ENCODE results near the gene KIZ.

KIZ gene

GRCh38 chr20:21272279-21272678 is 146.4 kb downstream of the KIZ start:
- DNase-seq: no peak

GRCh38 chr20:21272679-21273078 is 146.8 kb downstream of the KIZ start:
- DNase-seq: no peak

DNA sequence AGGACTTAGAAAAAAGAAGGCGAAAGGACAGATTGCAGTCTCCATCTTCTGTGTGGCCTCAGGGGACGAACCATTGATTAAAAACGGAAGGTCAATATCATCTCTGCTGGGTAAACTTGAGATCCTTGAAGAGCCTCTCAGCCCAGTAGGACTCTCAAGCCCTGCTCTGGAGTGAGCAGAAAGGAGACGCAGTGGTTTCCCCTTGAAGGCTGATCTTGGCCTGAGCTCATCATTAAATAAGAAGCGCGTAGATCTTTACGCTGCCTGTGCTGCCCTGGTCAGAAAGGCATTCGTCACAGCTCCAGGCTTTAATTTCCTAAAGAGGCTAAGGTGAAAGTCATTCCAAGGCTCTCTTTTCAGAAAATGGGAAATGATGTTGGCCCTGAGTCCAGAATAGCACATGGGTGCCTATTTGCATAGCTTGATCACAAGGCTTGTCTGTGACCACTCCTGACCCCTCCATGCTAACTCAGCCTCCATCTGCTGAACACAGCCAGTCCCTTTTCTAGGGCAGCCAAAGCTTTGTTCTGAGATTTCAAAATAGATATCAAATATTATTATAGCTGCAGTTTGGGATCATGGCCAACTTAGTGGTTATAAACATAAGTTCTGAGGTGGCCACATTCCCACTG is 148.0 kb downstream of the KIZ start:
- DNase-seq: peak; percentile 13

GRCh38 chr20:21278829-21279228 is 152.9 kb downstream of the KIZ start:
- DNase-seq: no peak

DNA sequence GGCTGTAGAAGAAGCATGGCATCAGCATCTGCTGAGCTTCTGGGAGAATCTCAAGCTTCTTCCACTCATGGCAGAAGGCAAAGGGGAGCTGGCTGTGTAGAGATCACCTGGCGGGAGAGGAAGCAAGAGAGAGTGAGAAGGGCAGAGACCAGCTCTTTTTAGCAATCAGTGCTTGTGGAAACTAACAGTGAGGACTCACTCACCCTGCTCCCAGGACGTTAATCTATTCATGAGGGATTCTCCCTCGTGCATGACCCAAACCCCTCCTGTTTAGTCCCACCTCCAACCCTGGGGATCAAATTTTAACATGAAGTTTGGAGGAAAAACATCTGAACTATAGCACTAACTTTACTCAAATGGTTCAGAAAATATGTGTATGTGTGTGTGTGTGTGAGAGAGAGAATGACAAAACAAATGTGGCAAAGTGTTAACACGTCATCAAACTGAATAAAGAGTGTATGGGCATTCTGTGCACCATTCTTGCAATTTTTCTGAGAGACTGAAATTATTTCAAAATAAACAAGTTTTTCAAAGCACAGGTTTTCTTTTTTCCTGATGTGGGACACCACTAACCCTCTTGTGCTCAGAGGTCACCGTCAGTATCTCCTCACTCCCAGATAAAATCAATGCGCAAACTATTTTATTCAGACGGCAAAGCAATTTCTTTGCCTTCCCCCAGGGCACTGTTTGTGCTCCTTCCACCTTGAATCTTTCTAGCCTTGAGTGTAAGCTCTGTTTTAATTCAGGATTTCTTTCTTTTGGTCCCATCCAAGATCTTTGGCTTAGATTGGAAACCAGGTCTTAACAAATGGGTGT is 154.0 kb downstream of the KIZ start:
- no peak for DNase-seq

GRCh38 chr20:21280522-21281016 is 154.7 kb downstream of the KIZ start:
- no peak for DNase-seq

DNA sequence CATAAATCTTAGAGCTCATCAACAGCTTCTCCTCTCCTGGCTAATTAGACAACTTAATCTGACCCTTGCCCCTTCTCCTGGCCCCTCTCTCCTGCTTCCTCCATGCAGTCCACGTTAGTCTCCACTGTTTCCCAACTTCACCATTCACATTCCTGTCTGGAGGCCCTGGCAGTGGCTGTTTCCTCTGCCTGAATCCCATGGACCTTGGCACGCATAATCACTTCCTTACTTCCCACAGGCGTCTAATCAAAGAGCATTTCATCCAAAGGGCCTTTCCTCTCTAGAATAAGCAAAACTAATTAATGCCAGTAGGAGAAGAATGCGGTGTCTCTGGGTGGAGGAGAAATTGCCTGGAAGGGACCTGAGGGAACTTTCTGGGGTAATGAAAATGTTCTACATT is 160.9 kb downstream of the KIZ start:
- no peak for DNase-seq

DNA sequence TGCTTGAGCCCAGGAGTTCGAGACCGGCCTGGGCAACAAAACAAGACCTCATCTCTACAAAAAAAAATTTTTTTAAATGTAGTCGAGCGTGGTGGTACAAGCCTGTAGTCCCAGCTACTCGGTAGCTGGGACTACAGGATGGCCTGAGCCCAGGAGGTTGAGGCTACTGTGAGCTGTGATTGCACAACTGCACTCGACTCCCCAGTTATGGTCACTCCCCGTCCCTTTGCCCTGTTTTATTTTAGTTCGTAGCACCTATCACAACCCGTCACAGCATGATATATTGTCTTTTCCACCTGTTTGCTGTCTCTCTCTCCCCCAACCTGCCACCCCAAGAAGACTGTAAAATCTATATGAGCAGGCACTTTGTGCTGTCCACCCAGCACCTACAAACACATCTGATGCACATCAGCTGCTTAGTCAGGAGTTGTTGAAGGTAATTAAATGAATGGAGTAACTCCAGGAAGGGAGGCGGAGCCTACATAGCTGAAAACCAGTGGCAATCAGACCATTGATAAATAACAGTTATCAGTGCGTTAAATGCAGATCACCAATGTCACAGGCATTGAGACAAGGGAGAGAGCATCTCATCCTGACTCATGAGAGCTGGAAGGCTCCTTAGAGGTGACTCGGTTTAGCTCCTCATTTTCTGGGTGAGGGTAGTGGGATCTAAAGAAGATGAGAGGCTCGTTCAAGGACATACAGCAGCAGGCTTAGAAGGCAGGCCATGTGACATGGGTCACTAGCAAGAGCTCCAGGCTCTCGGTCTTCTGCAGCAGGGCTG is 162.9 kb downstream of the KIZ start:
- no peak for DNase-seq

GRCh38 chr20:21289651-21290050 is 163.8 kb downstream of the KIZ start:
- no peak for DNase-seq

- DNase-seq: no peak
These were observed 165.1 kb downstream of the KIZ start for GRCh38 chr20:21291026-21291425.

DNA sequence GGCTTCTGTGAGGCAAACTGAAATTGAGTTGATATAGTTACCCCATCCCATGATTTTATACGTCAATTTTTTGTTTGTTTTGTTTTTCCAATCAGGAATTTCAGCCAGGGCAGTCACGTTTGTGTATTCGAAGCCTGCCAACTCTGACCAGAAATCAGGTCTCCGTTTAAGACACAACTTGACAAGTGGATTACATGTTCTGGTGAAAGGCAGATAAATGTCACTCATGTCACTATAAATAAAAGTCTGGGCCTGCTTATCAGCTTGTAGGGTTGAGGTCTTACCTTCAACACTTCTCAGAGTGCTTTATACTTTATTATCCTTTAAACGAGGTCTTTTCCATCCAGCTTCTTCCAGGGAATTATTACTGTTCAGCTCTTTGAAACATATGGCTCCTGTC is 168.9 kb downstream of the KIZ start:
- DNase-seq: no peak

Measured in DMS79 (cell line).